ENCODE data around the gene GLIPR1L2.
"Not testable (repeated sequence)": the region's sequence is repeated elsewhere in the genome, so short reads cannot be mapped to it uniquely, and the experiment has no call there.

GLIPR1L2 gene

DNA sequence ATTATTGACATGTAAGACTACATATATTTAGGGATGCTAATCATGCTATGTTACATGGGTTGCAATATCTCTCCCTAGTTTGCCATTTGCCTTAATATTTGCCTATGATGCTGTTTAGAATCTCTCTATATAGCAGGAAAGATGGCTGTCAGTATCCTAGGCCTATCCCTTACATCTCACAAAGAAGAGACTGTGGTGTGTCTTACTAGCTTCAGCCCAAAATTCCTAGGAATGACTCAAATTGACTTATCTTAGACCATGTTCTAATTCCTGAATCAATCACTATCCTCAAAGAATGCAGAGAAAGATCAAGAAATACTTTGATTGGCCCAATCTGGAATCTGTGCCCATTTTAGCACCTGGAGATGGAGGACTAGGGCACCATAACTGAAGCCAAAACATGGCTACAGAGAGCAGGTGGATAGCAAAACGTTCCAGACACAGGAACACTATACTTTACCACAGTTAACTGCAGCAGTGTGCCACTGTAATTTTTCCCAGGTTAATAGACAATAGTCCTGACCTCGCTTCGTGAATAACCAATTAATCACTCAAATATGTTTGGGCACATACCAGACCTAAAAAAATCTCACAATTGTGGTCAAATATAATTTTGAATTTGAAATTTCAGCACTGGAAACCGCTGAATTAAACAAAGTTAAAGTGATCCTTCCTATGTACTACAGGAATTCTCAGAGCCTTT lies 57.0 kb downstream of the GLIPR1L2 start:
- H3K4me3 ChIP-seq (ENCODE audit: control insufficient read depth, low read depth, low read length), result no peak overlapping the region
- DNase-seq (ENCODE audit: low read depth), result peak; percentile 14
- TF ChIP-seq, protein P1, sequence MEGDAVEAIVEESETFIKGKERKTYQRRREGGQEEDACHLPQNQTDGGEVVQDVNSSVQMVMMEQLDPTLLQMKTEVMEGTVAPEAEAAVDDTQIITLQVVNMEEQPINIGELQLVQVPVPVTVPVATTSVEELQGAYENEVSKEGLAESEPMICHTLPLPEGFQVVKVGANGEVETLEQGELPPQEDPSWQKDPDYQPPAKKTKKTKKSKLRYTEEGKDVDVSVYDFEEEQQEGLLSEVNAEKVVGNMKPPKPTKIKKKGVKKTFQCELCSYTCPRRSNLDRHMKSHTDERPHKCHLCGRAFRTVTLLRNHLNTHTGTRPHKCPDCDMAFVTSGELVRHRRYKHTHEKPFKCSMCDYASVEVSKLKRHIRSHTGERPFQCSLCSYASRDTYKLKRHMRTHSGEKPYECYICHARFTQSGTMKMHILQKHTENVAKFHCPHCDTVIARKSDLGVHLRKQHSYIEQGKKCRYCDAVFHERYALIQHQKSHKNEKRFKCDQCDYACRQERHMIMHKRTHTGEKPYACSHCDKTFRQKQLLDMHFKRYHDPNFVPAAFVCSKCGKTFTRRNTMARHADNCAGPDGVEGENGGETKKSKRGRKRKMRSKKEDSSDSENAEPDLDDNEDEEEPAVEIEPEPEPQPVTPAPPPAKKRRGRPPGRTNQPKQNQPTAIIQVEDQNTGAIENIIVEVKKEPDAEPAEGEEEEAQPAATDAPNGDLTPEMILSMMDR (conservative IDR thresholded peaks at IDR 0.05; ENCODE audit: control insufficient read depth, insufficient read depth, low read depth, low read length), result no peak

GRCh38 chr12:75452675-75453330 lies 61.9 kb downstream of the GLIPR1L2 start:
- no peak overlapping the region for H3K4me3 ChIP-seq (ENCODE audit: control insufficient read depth, low read depth, low read length)
- DNase-seq (ENCODE audit: low read depth), result peak; percentile 62
- TF ChIP-seq, protein P1 (conservative IDR thresholded peaks at IDR 0.05; ENCODE audit: control insufficient read depth, insufficient read depth, low read depth, low read length), result no peak

- no peak overlapping the region for H3K4me3 ChIP-seq (ENCODE audit: control insufficient read depth, low read depth, low read length)
- DNase-seq (ENCODE audit: low read depth), result no peak
- TF ChIP-seq, protein P1 (conservative IDR thresholded peaks at IDR 0.05; ENCODE audit: control insufficient read depth, insufficient read depth, low read depth, low read length), result no peak
These were observed 65.0 kb downstream of the GLIPR1L2 start for GRCh38 chr12:75455839-75456238.

- no peak for DNase-seq (ENCODE audit: low read depth)
- TF ChIP-seq, protein P1 (conservative IDR thresholded peaks at IDR 0.05; ENCODE audit: control insufficient read depth, insufficient read depth, low read depth, low read length), result no peak
- H3K4me3 ChIP-seq (ENCODE audit: control insufficient read depth, low read depth, low read length), result no peak overlapping the region
These were observed 66.3 kb downstream of the GLIPR1L2 start for GRCh38 chr12:75457191-75457590.

- not testable (repeated sequence) for DNase-seq (ENCODE audit: low read depth); H3K4me3 ChIP-seq (ENCODE audit: control insufficient read depth, low read depth, low read length)
These were observed 67.0 kb downstream of the GLIPR1L2 start for GRCh38 chr12:75457866-75458265.

DNA sequence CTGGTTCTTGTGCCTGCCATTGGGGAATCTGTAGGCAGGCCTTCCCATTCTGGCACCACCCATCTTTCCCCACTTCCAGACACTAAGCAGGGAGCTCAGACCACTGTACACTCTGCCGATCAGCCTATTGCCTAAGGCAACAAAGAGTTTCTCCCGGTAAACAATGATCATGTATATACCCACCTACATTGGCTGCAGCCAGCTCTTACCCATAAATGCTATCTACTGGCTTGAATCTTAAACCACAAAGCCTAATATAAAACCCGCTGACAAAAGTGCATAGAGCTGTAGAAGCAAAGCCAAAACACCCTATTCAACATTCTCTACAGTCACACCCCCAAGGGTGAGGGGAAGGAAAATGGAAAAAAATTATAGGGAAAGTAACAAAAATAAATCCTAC lies 68.9 kb downstream of the GLIPR1L2 start:
- TF ChIP-seq, protein P1 (conservative IDR thresholded peaks at IDR 0.05; ENCODE audit: control insufficient read depth, insufficient read depth, low read depth, low read length), result no peak
- no peak for DNase-seq (ENCODE audit: low read depth)
- H3K4me3 ChIP-seq (ENCODE audit: control insufficient read depth, low read depth, low read length), result no peak overlapping the region

- H3K4me3 ChIP-seq (ENCODE audit: control insufficient read depth, low read depth, low read length), result no peak overlapping the region
- DNase-seq (ENCODE audit: low read depth), result no peak
- TF ChIP-seq, protein P1 (conservative IDR thresholded peaks at IDR 0.05; ENCODE audit: control insufficient read depth, insufficient read depth, low read depth, low read length), result no peak
These were observed 69.3 kb downstream of the GLIPR1L2 start for GRCh38 chr12:75460204-75460603.
